ENCODE results near the gene FOXP2.

DNA sequence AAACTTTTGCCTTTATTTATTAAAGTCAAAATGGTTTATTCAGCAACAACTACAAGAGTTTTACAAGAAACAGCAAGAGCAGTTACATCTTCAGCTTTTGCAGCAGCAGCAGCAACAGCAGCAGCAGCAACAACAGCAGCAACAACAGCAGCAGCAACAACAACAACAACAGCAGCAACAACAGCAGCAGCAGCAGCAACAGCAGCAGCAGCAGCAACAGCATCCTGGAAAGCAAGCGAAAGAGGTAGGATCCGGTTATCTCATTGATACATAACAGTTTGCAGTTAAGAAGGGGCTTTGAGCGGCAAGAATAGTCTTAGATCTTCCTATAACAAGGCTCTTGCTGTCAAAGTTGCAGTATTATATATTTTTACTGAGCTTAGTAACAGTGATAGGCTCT lies 215.1 kb downstream of the FOXP2 start:
- TF ChIP-seq CTCF (IDR thresholded peaks at IDR 0.05; ENCODE audit: low read depth, low read length, missing input control) (no peak), REST (IDR thresholded peaks at IDR 0.05) (no peak)
